HepG2 (cell line): ENCODE results near the gene USB1. TPM values are rescaled to one million over a fixed set of nuclear protein-coding genes. Genes with fewer than 3 reads are reported as not detected.

Source experiments
- BORCS8-MEF2B ChIP-seq: sonication (generic); formaldehyde crosslinking; IDR thresholded peaks from 2 replicates; pipeline ENCODE4 v1.8.0; 2022; ENCODE audit warnings: mild to moderate bottlenecking, missing genetic modification reagents
- CSRNP1 ChIP-seq: sonication (generic); formaldehyde crosslinking; IDR thresholded peaks from 2 replicates; pipeline ENCODE4 v1.8.1; 2023; ENCODE audit warnings: mild to moderate bottlenecking, missing genetic modification reagents
- DR1 ChIP-seq: sonication (generic); formaldehyde crosslinking; IDR thresholded peaks from 2 replicates; pipeline ENCODE4 v1.8.0; 2021; ENCODE audit warnings: mild to moderate bottlenecking, missing genetic modification reagents, inconsistent platforms
- GZF1 ChIP-seq: sonication (generic); formaldehyde crosslinking; IDR thresholded peaks from 2 replicates; pipeline ENCODE4 v1.5.1; 2020; ENCODE audit warnings: mild to moderate bottlenecking, missing genetic modification reagents
- HNF1A ChIP-seq, 2 experiments: sonication (generic) in 1 of 2; formaldehyde crosslinking in 1 of 2; IDR thresholded peaks; 2 replicates each; pipeline versions ENCODE4 v1.4.0 to v1.6.1; 2016 to 2020; ENCODE audit warnings: borderline replicate concordance in 1 of 2, low read depth in 1 of 2, mild to moderate bottlenecking in 1 of 2, missing genetic modification reagents in 1 of 2
- KAT8 ChIP-seq: IDR thresholded peaks from 2 replicates; pipeline ENCODE4 v1.6.1; 2016; ENCODE audit warnings: missing genetic modification reagents, missing compliant biosample characterization
- KDM2A ChIP-seq: sonication (generic); formaldehyde crosslinking; IDR thresholded peaks from 2 replicates; pipeline ENCODE4 v1.4.0; 2020; ENCODE audit warnings: low read depth, missing genetic modification reagents, borderline replicate concordance
- LCORL ChIP-seq, 2 experiments: fragments of 450-650 bp in 1 of 2; sonication (generic) in 1 of 2; formaldehyde crosslinking in 1 of 2; IDR thresholded peaks; 2 replicates each; pipeline versions ENCODE4 v1.5.0 to v1.6.1; 2017 to 2020; ENCODE audit warnings: antibody characterized with exemption in 1 of 2, missing genetic modification reagents in 1 of 2
- RFXANK ChIP-seq: IDR thresholded peaks from 2 replicates; pipeline ENCODE4 v1.6.1; 2016
- RNF219 ChIP-seq: sonication (generic); formaldehyde crosslinking; IDR thresholded peaks from 2 replicates; pipeline ENCODE4 v1.5.0; 2020; ENCODE audit warnings: mild to moderate bottlenecking, missing genetic modification reagents
- SP2 ChIP-seq: sonication (generic); formaldehyde crosslinking; IDR thresholded peaks from 2 replicates; pipeline ENCODE4 v1.5.1; 2020; ENCODE audit warnings: mild to moderate bottlenecking, missing genetic modification reagents
- ZC3H4 ChIP-seq: sonication (generic); formaldehyde crosslinking; IDR thresholded peaks from 2 replicates; pipeline ENCODE4 v1.4.0; 2020; ENCODE audit warnings: missing genetic modification reagents, borderline replicate concordance
- ZNF17 ChIP-seq: sonication (generic); formaldehyde crosslinking; IDR thresholded peaks from 2 replicates; pipeline ENCODE4 v1.5.0; 2020; ENCODE audit warnings: mild to moderate bottlenecking, missing genetic modification reagents
- ZNF260 ChIP-seq: sonication (generic); formaldehyde crosslinking; IDR thresholded peaks from 2 replicates; pipeline ENCODE4 v1.4.0; 2020; ENCODE audit warnings: missing genetic modification reagents, low read depth, mild to moderate bottlenecking, borderline replicate concordance
- ZNF766 ChIP-seq: sonication (generic); formaldehyde crosslinking; IDR thresholded peaks from 2 replicates; pipeline ENCODE4 v1.5.0; 2020; ENCODE audit warnings: missing genetic modification reagents, borderline replicate concordance
- polyA plus RNA-seq, 8 experiments: library from polyadenylated mRNA; depleted of rRNA in 3 of 8; stranded (reverse) in 7 of 8; unstranded in 1 of 8; fragments of >200 nt; fragmentation: Illumina TruSeq in 4 of 8; extraction: Trizol in 4 of 8; gene quantifications; 2 replicates each; pipeline versions ENCODE4 v1.2.1 to v1.2.3, GENCODE V29; 2011 to 2016; ENCODE audit warnings: low read depth in 4 of 8, missing spikeins in 1 of 8, mixed read lengths in 1 of 8; ENCODE audit not compliant: insufficient read depth in 1 of 8
- total RNA-seq, 5 experiments: library from RNA; depleted of rRNA; stranded (reverse); fragments of >200 nt; fragmentation: Illumina TruSeq; extraction: Trizol; gene quantifications; 2 replicates each; pipeline ENCODE4 v1.2.3, GENCODE V29; 2016; ENCODE audit warnings: low read depth in 1 of 5
- TF ChIP-seq, protein P1 (sequence below): sonication (generic); formaldehyde crosslinking; IDR thresholded peaks from 2 replicates; pipeline ENCODE4 v1.4.0; 2020; ENCODE audit warnings: mild to moderate bottlenecking, missing genetic modification reagents
- TF ChIP-seq, protein P2 (sequence below): sonication (generic); IDR thresholded peaks from 2 replicates; pipeline ENCODE4 v1.6.1; 2016; ENCODE audit warnings: low read depth, borderline replicate concordance

The USB1 gene
- total and polyA plus RNA-seq, 2 of the 13 experiments (the other 11 are each of a cell fraction or from before 2014, with no cell fraction given) = 16.7 to 65.4 TPM

GRCh38 chr16:58026139-58026704 is 25.0 kb downstream of the USB1 start (continued):
- TF ChIP-seq, protein P1, sequence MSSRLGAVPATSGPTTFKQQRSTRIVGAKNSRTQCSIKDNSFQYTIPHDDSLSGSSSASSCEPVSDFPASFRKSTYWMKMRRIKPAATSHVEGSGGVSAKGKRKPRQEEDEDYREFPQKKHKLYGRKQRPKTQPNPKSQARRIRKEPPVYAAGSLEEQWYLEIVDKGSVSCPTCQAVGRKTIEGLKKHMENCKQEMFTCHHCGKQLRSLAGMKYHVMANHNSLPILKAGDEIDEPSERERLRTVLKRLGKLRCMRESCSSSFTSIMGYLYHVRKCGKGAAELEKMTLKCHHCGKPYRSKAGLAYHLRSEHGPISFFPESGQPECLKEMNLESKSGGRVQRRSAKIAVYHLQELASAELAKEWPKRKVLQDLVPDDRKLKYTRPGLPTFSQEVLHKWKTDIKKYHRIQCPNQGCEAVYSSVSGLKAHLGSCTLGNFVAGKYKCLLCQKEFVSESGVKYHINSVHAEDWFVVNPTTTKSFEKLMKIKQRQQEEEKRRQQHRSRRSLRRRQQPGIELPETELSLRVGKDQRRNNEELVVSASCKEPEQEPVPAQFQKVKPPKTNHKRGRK (CRISPR knock-in tag) = no peak
- TF ChIP-seq RNF219 (no peak), GZF1 (CRISPR knock-in tag) (no peak), RFXANK (no peak), SP2 (CRISPR knock-in tag) (peak; percentile 11; the same call in 1 of the 2 replicates), HNF1A (IDR thresholded peaks at IDR 0.05; ENCODE audit: low read depth) (no peak), HNF1A (CRISPR knock-in tag; IDR thresholded peaks at IDR 0.05; ENCODE audit: borderline replicate concordance) (0 out of 2 replicates have a peak, but pooled peaks have one; percentile 13), ZNF17 (CRISPR knock-in tag) (no peak), CSRNP1 (CRISPR knock-in tag) (0 out of 2 replicates have a peak, but pooled peaks have one; percentile 17), KDM2A (CRISPR knock-in tag) (no peak; the same call in none of the 2 replicates), LCORL (IDR thresholded peaks at IDR 0.05) (no peak), LCORL (CRISPR knock-in tag; IDR thresholded peaks at IDR 0.05) (no peak), BORCS8-MEF2B (peak; percentile 56; the same call in 1 of the 2 replicates), ZC3H4 (CRISPR knock-in tag) (no peak), ZNF766 (no peak), ZNF260 (CRISPR knock-in tag) (no peak), KAT8 (CRISPR knock-in tag) (no peak), DR1 (CRISPR knock-in tag) (no peak)
- TF ChIP-seq, protein P2, sequence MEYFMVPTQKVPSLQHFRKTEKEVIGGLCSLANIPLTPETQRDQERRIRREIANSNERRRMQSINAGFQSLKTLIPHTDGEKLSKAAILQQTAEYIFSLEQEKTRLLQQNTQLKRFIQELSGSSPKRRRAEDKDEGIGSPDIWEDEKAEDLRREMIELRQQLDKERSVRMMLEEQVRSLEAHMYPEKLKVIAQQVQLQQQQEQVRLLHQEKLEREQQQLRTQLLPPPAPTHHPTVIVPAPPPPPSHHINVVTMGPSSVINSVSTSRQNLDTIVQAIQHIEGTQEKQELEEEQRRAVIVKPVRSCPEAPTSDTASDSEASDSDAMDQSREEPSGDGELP = no peak
